Measurements from ENCODE around the gene MGLL.

Gene MGLL

DNA sequence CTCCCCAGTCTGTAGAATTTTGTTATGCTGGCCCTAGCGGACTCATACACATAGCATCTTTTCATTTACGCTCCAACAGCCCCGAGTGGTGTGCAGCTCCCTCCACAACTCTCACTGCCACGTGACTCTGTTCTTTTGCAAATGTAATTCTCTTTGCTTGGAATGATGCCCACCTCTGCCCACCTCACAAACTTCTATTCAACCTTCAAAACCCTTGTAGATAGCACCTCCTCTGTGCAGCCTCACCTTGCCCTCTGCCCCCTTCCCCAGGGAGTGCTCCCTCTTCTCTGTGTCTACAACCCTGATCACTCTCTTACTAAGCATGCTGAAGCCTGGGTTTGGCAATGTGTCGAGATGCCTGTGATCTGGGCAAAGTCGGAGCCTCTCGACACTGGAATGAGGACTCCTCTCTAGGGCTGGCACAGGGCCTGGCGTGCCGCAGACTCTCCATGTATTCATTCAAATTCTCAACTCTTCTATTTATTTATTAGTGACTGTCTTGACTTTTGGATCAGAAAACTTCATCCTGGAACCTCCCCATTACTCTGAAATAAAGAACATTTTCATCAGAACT is 73.5 kb downstream of the MGLL start:
- no peak overlapping the region for H3K4me3 ChIP-seq (ENCODE audit: control insufficient read depth, low read depth, low read length)
- TF ChIP-seq, protein P1, sequence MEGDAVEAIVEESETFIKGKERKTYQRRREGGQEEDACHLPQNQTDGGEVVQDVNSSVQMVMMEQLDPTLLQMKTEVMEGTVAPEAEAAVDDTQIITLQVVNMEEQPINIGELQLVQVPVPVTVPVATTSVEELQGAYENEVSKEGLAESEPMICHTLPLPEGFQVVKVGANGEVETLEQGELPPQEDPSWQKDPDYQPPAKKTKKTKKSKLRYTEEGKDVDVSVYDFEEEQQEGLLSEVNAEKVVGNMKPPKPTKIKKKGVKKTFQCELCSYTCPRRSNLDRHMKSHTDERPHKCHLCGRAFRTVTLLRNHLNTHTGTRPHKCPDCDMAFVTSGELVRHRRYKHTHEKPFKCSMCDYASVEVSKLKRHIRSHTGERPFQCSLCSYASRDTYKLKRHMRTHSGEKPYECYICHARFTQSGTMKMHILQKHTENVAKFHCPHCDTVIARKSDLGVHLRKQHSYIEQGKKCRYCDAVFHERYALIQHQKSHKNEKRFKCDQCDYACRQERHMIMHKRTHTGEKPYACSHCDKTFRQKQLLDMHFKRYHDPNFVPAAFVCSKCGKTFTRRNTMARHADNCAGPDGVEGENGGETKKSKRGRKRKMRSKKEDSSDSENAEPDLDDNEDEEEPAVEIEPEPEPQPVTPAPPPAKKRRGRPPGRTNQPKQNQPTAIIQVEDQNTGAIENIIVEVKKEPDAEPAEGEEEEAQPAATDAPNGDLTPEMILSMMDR (conservative IDR thresholded peaks at IDR 0.05; ENCODE audit: control insufficient read depth, insufficient read depth, low read depth, low read length) = no peak

DNA sequence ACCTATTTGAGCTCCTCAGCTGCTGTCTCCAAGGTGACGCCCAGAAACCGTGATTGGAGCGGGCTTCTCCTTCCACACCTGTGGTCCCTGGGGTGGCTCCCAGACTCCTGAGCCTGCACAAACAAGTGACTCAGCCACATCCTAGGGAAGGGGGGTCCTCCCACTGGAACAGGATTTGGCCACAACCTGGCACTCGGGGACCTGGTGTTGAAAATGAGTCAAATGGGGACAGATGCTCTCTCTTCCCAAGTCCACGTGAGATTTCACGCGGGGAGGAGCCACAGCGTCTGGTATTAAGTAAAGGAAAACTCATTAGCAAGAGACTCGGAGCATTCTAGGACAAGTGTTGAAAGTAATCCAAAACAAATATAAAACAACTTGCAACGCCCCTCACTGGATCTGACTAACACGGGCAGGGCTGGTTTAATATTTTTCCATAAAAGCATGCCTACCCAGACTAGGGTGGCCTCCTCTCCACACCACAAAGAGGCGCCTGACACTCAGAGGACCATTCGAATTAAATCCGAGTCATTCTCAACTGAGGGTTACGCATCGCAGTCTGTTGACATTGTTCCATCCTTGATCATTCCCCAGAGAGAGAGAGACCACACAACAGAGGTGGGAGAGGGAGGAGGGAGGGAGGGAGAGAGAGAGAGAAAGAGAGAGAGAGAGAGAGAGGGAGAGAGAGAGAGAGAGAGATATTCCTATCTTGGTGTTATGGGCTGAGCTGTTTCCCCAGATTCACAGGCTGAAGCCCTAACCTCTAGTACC is 74.4 kb downstream of the MGLL start:
- TF ChIP-seq, protein P1 (conservative IDR thresholded peaks at IDR 0.05; ENCODE audit: control insufficient read depth, insufficient read depth, low read depth, low read length) = peak; percentile 4
- no peak overlapping the region for H3K4me3 ChIP-seq (ENCODE audit: control insufficient read depth, low read depth, low read length)
- DNase-seq (ENCODE audit: low read depth) = peak; percentile 94

More for the DNA sequence above, 73.5 kb downstream of the MGLL start:
- peak; percentile 41 for DNase-seq (ENCODE audit: low read depth)

DNA sequence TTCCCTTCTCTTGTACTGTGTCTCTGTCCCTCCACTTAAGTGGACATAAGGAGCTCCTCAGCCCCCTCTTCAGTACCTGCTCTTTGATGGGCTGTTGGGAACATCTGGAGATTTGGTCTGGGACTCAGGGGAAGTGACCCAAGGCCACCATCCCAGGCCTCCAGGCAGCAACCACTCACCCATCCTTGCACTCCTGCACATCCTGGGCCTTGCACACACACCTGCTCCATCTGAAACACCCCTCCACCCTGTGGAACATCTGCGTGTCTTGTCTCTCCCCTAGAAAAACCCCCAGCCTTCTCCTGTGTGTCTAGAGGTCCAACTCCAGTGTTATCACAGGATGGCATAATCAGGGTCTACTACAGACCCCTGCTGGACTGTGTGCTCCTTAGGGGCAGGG is 75.2 kb downstream of the MGLL start:
- no peak for DNase-seq (ENCODE audit: low read depth)
- H3K4me3 ChIP-seq (ENCODE audit: control insufficient read depth, low read depth, low read length) = no peak overlapping the region
- TF ChIP-seq, protein P1 (conservative IDR thresholded peaks at IDR 0.05; ENCODE audit: control insufficient read depth, insufficient read depth, low read depth, low read length) = no peak

DNA sequence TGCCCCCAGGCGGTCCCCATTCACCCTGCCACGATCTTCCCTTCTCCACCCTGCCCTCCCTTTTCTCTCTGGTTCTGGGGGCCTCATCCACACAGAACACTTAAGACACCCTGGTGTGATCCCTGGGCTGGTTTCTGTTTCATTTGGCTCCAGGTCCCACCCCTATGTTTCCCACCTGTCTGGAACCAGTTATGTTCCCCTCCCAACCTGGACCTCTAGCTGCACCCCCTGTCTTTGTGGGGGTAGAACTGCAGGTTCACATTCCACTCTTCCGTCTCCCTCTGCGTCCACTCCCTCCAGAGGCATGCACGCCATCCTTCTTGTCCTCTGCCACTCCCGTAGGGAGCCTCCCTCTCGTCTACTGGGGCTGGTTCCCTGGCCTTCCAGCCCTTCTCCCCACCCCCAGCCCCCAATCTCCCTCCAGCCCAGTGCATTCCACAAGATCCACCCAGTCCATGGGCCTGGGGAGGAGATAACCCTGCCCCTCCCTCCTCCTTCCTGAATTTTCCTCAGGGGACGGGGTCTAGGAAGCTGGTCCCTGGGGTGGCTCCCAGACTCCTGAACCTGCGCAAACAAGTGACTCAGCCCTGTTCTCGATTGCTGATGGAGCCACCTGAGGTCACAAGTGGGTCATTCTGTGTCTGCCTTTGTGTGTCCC is 75.8 kb downstream of the MGLL start:
- no peak for DNase-seq (ENCODE audit: low read depth)
- TF ChIP-seq, protein P1 (conservative IDR thresholded peaks at IDR 0.05; ENCODE audit: control insufficient read depth, insufficient read depth, low read depth, low read length) = no peak

DNA sequence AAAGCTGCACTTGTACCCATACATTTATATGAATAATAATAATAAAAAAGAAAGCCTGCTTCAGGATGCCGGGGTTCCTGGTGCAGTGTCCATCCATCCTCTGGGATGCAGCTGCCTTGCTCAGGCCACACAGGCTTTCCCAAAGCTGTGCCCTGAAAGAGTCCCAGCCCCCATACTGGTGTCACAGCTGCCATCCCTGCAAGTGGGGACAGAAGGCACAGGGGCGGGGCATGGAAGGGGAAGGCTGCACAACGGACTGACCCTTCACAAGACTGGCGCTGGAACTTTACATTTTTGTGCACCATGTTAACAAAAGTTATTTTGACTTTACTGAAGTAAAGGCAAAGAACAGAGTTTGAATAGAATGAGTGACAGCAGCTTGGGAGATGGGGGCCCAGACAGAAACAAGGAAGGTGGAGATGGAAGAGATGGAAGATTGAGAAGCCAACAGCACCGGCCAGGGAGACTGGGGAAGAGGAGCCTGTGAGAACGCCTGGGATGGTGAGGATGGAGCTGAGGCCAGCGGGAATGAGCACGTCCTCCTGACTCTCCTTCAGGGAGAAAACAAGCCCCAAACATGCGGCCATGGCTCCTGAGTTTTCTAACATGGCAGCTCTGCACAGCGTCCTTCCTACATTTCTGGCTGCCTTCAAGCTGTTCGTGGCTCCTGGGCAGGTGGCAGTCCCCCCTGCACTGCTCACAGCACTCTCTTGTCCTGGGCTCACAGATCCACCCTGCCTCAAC is 76.5 kb downstream of the MGLL start:
- DNase-seq (ENCODE audit: low read depth) = no peak
- H3K4me3 ChIP-seq (ENCODE audit: control insufficient read depth, low read depth, low read length) = no peak overlapping the region
- TF ChIP-seq, protein P1 (conservative IDR thresholded peaks at IDR 0.05; ENCODE audit: control insufficient read depth, insufficient read depth, low read depth, low read length) = no peak

More for the DNA sequence above, 75.8 kb downstream of the MGLL start:
- H3K4me3 ChIP-seq (ENCODE audit: control insufficient read depth, low read depth, low read length) = no peak overlapping the region

DNA sequence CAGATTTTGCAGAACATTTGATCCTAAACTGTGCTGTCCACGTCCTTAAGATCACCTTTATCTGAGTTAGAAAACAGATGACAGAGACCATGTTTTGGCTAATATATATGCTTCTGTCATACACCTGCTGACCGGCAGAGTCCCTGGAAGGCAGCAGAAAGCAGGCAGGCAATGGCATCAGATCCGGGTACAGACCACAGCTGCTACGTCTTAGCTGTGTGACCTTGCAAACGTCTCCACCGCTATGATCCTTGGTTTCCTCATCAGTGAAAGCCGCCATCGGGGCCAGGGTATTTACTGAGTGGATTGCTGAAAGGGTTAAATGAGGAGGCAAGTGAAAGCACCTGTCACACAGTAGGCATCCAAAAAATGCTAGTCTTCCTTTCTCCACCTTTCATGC is 77.4 kb downstream of the MGLL start:
- TF ChIP-seq, protein P1 (conservative IDR thresholded peaks at IDR 0.05; ENCODE audit: control insufficient read depth, insufficient read depth, low read depth, low read length) = no peak
- H3K4me3 ChIP-seq (ENCODE audit: control insufficient read depth, low read depth, low read length) = no peak overlapping the region
- no peak for DNase-seq (ENCODE audit: low read depth)
